HEK293 (cell line): ENCODE data around the gene DDX52.

Experiments used
- GLI2 ChIP-seq: fragments of 450-650 bp; formaldehyde crosslinking; IDR thresholded peaks from 2 replicates; pipeline ENCODE4; 2017; ENCODE audit warnings: missing biosample characterization, missing genetic modification characterization, low read depth, borderline replicate concordance
- KLF9 ChIP-seq: fragments of 450-650 bp; formaldehyde crosslinking; IDR thresholded peaks from 2 replicates; pipeline ENCODE4 v1.5.1; 2016; ENCODE audit warnings: missing biosample characterization, missing genetic modification characterization, low read depth
- SP7 ChIP-seq: fragments of 450-650 bp; formaldehyde crosslinking; IDR thresholded peaks from 2 replicates; pipeline ENCODE4 v1.5.1; 2016; ENCODE audit warnings: missing biosample characterization, missing genetic modification characterization
- ZNF121 ChIP-seq: fragments of 450-650 bp; formaldehyde crosslinking; IDR thresholded peaks from 2 replicates; pipeline ENCODE4 v1.5.1; 2016; ENCODE audit warnings: missing biosample characterization, missing genetic modification characterization
- ZNF138 ChIP-seq: fragments of 450-650 bp; formaldehyde crosslinking; IDR thresholded peaks from 2 replicates; pipeline ENCODE4 v1.5.1; 2016; ENCODE audit warnings: missing biosample characterization, missing genetic modification characterization, borderline replicate concordance
- ZNF24 ChIP-seq: fragments of 450-650 bp; formaldehyde crosslinking; IDR thresholded peaks from 2 replicates; pipeline ENCODE4 v1.5.1; 2016; ENCODE audit warnings: missing biosample characterization, missing genetic modification characterization
- ZNF354C ChIP-seq: fragments of 450-650 bp; formaldehyde crosslinking; IDR thresholded peaks from 2 replicates; pipeline ENCODE4 v1.5.1; 2016; ENCODE audit warnings: missing biosample characterization, missing genetic modification characterization, low read depth, borderline replicate concordance
- ZNF394 ChIP-seq: fragments of 450-650 bp; formaldehyde crosslinking; IDR thresholded peaks from 2 replicates; pipeline ENCODE4 v1.5.1; 2016; ENCODE audit warnings: missing biosample characterization, missing genetic modification characterization, mild to moderate bottlenecking, moderate library complexity, borderline replicate concordance
- ZNF423 ChIP-seq: fragments of 450-650 bp; formaldehyde crosslinking; IDR thresholded peaks from 2 replicates; pipeline ENCODE4 v1.5.1; 2016; ENCODE audit warnings: missing biosample characterization, missing genetic modification characterization
- ZNF510 ChIP-seq: fragments of 450-650 bp; formaldehyde crosslinking; IDR thresholded peaks from 2 replicates; pipeline ENCODE4 v1.5.1; 2018; ENCODE audit warnings: mild to moderate bottlenecking, missing genetic modification characterization, missing biosample characterization; ENCODE audit not compliant: insufficient replicate concordance
- ZNF571 ChIP-seq: fragments of 450-650 bp; formaldehyde crosslinking; IDR thresholded peaks from 2 replicates; pipeline ENCODE4 v1.5.0; 2017; ENCODE audit warnings: missing biosample characterization, missing genetic modification characterization
- ZNF596 ChIP-seq: fragments of 450-650 bp; IDR thresholded peaks from 2 replicates; pipeline ENCODE4 v1.5.0; 2018; ENCODE audit warnings: missing biosample characterization, mild to moderate bottlenecking, missing genetic modification characterization, moderate library complexity
- ZNF623 ChIP-seq: fragments of 450-650 bp; formaldehyde crosslinking; IDR thresholded peaks from 2 replicates; pipeline ENCODE4 v1.5.1; 2016; ENCODE audit warnings: missing biosample characterization, missing genetic modification characterization
- ZNF654 ChIP-seq: fragments of 450-650 bp; formaldehyde crosslinking; IDR thresholded peaks from 2 replicates; pipeline ENCODE4 v1.5.1; 2016; ENCODE audit warnings: low read depth, missing biosample characterization, missing genetic modification characterization
- TF ChIP-seq, protein P1 (sequence below): fragments of 450-650 bp; formaldehyde crosslinking; IDR thresholded peaks from 2 replicates; pipeline ENCODE4 v1.5.1; 2016; ENCODE audit warnings: missing biosample characterization, missing genetic modification characterization
- TF ChIP-seq, protein P2 (sequence below): fragments of 450-650 bp; formaldehyde crosslinking; IDR thresholded peaks from 2 replicates; pipeline ENCODE4 v1.5.1; 2016; ENCODE audit warnings: missing biosample characterization, missing genetic modification characterization
- TF ChIP-seq, protein P3 (sequence below): fragments of 450-650 bp; formaldehyde crosslinking; IDR thresholded peaks from 2 replicates; pipeline ENCODE4 v1.5.1; 2016; ENCODE audit warnings: missing biosample characterization, missing genetic modification characterization
- TF ChIP-seq, protein P4 (sequence below): fragments of 450-650 bp; formaldehyde crosslinking; IDR thresholded peaks from 2 replicates; pipeline ENCODE4 v1.5.1; 2017; ENCODE audit warnings: missing biosample characterization, missing genetic modification characterization
- TF ChIP-seq, protein P5 (sequence below): fragments of 450-650 bp; formaldehyde crosslinking; IDR thresholded peaks from 2 replicates; pipeline ENCODE4 v1.5.1; 2016; ENCODE audit warnings: missing biosample characterization, missing genetic modification characterization, low read depth
- TF ChIP-seq, protein P6 (sequence below): fragments of 450-650 bp; formaldehyde crosslinking; IDR thresholded peaks from 2 replicates; pipeline ENCODE4 v1.5.1; 2017; ENCODE audit warnings: missing biosample characterization, missing genetic modification characterization
- TF ChIP-seq, protein P7 (sequence below): fragments of 450-650 bp; formaldehyde crosslinking; IDR thresholded peaks from 2 replicates; pipeline ENCODE4 v1.5.1; 2016; ENCODE audit warnings: missing biosample characterization, missing genetic modification characterization
- TF ChIP-seq, protein P8 (sequence below): fragments of 450-650 bp; formaldehyde crosslinking; conservative IDR thresholded peaks from 2 replicates; pipeline ENCODE4 v1.5.1; 2016; ENCODE audit warnings: low read depth, missing biosample characterization, missing genetic modification characterization

The DDX52 gene

DNA sequence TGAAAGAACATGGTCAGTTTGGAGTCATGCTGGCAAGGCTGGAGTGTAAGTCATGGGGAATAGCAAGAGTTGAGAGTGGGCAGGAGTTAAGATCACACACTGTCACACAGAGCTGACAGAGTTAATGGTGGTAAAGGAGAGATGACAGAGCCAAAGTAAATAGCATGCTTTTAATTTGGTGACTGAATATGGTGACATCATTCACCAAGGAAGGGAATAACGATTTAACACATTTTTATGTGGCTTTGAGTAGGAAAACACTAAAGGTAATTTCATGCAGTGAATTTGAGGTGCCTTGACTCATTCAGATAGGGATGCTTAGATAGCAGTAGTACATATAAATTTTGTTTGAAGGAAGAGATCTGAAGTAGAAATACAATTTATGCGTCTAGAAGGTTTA lies 76.1 kb downstream of the DDX52 start (continued):
- TF ChIP-seq SP7 (tag by site-specific recombination) (peak; percentile 95), ZNF654 (peak; percentile 33; the same call in 1 of the 2 replicates), ZNF121 (tag by site-specific recombination) (no peak), ZNF623 (tag by site-specific recombination) (no peak; the same call in 1 of the 2 replicates), ZNF138 (tag by site-specific recombination) (no peak), KLF9 (tag by site-specific recombination) (0 out of 2 replicates have a peak, but pooled peaks have one; percentile 25), GLI2 (peak; percentile 64; the same call in 1 of the 2 replicates), ZNF510 (tag by site-specific recombination) (no peak), ZNF571 (tag by site-specific recombination) (no peak), ZNF423 (tag by site-specific recombination) (no peak), ZNF394 (peak; percentile 38; the same call in 1 of the 2 replicates), ZNF596 (tag by site-specific recombination) (no peak), ZNF24 (tag by site-specific recombination) (peak; percentile 90), ZNF354C (tag by site-specific recombination) (no peak)
- TF ChIP-seq, protein P1, sequence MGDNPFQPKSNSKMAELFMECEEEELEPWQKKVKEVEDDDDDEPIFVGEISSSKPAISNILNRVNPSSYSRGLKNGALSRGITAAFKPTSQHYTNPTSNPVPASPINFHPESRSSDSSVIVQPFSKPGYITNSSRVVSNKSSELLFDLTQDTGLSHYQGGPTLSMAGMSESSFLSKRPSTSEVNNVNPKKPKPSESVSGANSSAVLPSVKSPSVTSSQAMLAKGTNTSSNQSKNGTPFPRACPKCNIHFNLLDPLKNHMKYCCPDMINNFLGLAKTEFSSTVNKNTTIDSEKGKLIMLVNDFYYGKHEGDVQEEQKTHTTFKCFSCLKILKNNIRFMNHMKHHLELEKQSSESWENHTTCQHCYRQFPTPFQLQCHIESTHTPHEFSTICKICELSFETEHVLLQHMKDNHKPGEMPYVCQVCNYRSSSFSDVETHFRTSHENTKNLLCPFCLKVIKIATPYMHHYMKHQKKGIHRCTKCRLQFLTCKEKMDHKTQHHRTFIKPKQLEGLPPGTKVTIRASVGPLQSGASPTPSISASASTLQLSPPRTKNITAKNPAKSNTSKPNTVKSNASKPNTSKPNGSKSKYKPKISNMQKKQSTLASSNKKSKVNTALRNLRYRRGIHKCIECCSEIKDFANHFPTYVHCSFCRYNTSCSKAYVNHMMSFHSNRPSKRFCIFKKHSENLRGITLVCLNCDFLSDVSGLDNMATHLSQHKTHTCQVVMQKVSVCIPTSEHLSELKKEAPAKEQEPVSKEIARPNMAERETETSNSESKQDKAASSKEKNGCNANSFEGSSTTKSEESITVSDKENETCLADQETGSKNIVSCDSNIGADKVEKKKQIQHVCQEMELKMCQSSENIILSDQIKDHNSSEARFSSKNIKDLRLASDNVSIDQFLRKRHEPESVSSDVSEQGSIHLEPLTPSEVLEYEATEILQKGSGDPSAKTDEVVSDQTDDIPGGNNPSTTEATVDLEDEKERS (tag by site-specific recombination) = no peak
- TF ChIP-seq, protein P2, sequence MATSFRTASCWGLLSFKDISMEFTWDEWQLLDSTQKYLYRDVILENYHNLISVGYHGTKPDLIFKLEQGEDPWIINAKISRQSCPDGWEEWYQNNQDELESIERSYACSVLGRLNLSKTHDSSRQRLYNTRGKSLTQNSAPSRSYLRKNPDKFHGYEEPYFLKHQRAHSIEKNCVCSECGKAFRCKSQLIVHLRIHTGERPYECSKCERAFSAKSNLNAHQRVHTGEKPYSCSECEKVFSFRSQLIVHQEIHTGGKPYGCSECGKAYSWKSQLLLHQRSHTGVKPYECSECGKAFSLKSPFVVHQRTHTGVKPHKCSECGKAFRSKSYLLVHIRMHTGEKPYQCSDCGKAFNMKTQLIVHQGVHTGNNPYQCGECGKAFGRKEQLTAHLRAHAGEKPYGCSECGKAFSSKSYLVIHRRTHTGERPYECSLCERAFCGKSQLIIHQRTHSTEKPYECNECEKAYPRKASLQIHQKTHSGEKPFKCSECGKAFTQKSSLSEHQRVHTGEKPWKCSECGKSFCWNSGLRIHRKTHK (tag by site-specific recombination) = no peak
- TF ChIP-seq, protein P3, sequence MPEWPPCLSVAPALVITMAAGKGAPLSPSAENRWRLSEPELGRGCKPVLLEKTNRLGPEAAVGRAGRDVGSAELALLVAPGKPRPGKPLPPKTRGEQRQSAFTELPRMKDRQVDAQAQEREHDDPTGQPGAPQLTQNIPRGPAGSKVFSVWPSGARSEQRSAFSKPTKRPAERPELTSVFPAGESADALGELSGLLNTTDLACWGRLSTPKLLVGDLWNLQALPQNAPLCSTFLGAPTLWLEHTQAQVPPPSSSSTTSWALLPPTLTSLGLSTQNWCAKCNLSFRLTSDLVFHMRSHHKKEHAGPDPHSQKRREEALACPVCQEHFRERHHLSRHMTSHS = no peak
- TF ChIP-seq, protein P4, sequence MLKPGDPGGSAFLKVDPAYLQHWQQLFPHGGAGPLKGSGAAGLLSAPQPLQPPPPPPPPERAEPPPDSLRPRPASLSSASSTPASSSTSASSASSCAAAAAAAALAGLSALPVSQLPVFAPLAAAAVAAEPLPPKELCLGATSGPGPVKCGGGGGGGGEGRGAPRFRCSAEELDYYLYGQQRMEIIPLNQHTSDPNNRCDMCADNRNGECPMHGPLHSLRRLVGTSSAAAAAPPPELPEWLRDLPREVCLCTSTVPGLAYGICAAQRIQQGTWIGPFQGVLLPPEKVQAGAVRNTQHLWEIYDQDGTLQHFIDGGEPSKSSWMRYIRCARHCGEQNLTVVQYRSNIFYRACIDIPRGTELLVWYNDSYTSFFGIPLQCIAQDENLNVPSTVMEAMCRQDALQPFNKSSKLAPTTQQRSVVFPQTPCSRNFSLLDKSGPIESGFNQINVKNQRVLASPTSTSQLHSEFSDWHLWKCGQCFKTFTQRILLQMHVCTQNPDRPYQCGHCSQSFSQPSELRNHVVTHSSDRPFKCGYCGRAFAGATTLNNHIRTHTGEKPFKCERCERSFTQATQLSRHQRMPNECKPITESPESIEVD (tag by site-specific recombination) = peak; percentile 98
- TF ChIP-seq, protein P5, sequence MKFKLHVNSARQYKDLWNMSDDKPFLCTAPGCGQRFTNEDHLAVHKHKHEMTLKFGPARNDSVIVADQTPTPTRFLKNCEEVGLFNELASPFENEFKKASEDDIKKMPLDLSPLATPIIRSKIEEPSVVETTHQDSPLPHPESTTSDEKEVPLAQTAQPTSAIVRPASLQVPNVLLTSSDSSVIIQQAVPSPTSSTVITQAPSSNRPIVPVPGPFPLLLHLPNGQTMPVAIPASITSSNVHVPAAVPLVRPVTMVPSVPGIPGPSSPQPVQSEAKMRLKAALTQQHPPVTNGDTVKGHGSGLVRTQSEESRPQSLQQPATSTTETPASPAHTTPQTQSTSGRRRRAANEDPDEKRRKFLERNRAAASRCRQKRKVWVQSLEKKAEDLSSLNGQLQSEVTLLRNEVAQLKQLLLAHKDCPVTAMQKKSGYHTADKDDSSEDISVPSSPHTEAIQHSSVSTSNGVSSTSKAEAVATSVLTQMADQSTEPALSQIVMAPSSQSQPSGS (tag by site-specific recombination) = peak; percentile 96
- TF ChIP-seq, protein P6, sequence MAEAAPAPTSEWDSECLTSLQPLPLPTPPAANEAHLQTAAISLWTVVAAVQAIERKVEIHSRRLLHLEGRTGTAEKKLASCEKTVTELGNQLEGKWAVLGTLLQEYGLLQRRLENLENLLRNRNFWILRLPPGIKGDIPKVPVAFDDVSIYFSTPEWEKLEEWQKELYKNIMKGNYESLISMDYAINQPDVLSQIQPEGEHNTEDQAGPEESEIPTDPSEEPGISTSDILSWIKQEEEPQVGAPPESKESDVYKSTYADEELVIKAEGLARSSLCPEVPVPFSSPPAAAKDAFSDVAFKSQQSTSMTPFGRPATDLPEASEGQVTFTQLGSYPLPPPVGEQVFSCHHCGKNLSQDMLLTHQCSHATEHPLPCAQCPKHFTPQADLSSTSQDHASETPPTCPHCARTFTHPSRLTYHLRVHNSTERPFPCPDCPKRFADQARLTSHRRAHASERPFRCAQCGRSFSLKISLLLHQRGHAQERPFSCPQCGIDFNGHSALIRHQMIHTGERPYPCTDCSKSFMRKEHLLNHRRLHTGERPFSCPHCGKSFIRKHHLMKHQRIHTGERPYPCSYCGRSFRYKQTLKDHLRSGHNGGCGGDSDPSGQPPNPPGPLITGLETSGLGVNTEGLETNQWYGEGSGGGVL (tag by site-specific recombination) = peak; percentile 44
- TF ChIP-seq, protein P7, sequence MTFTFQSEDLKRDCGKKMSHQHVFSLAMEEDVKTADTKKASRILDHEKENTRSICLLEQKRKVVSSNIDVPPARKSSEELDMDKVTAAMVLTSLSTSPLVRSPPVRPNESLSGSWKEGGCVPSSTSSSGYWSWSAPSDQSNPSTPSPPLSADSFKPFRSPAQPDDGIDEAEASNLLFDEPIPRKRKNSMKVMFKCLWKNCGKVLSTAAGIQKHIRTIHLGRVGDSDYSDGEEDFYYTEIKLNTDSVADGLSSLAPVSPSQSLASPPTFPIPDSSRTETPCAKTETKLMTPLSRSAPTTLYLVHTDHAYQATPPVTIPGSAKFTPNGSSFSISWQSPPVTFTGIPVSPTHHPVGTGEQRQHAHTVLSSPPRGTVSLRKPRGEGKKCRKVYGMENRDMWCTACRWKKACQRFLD (tag by site-specific recombination) = no peak
- TF ChIP-seq, protein P8, sequence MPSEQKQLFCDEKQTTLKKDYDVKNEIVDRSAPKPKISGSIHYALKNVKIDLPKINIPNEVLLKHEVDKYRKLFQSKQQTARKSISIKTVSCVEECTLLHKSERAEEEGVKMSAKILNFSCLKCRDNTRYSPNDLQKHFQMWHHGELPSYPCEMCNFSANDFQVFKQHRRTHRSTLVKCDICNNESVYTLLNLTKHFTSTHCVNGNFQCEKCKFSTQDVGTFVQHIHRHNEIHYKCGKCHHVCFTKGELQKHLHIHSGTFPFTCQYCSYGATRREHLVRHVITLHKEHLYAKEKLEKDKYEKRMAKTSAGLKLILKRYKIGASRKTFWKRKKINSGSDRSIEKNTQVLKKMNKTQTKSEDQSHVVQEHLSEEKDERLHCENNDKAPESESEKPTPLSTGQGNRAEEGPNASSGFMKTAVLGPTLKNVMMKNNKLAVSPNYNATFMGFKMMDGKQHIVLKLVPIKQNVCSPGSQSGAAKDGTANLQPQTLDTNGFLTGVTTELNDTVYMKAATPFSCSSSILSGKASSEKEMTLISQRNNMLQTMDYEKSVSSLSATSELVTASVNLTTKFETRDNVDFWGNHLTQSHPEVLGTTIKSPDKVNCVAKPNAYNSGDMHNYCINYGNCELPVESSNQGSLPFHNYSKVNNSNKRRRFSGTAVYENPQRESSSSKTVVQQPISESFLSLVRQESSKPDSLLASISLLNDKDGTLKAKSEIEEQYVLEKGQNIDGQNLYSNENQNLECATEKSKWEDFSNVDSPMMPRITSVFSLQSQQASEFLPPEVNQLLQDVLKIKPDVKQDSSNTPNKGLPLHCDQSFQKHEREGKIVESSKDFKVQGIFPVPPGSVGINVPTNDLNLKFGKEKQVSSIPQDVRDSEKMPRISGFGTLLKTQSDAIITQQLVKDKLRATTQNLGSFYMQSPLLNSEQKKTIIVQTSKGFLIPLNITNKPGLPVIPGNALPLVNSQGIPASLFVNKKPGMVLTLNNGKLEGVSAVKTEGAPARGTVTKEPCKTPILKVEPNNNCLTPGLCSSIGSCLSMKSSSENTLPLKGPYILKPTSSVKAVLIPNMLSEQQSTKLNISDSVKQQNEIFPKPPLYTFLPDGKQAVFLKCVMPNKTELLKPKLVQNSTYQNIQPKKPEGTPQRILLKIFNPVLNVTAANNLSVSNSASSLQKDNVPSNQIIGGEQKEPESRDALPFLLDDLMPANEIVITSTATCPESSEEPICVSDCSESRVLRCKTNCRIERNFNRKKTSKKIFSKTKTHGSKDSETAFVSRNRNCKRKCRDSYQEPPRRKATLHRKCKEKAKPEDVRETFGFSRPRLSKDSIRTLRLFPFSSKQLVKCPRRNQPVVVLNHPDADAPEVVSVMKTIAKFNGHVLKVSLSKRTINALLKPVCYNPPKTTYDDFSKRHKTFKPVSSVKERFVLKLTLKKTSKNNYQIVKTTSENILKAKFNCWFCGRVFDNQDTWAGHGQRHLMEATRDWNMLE (tag by site-specific recombination) = peak; percentile 46; the same call in 1 of the 2 replicates
